Fibroblast of pulmonary artery (primary cell): ENCODE results near the gene HMGXB3.
A peak's percentile ranks its signal among the peaks of the same experiment; 100 is the strongest.

Source experiments
- DNase-seq: peaks from one replicate; pipeline ENCODE4 v3.0.0-alpha.2; 2010; ENCODE audit warnings: low read depth
- H3K4me3 ChIP-seq: replicated peaks from 2 replicates; pipeline ENCODE4 v1.5.1; 2011; ENCODE audit warnings: low read depth, mild to moderate bottlenecking, control low read depth, low read length, moderate library complexity
- CTCF ChIP-seq: IDR thresholded peaks from 2 replicates; pipeline ENCODE4 v1.5.1; 2011; ENCODE audit warnings: mild to moderate bottlenecking, control low read depth, low read length, inconsistent platforms; ENCODE audit errors: missing control alignments

HMGXB3 gene

DNA sequence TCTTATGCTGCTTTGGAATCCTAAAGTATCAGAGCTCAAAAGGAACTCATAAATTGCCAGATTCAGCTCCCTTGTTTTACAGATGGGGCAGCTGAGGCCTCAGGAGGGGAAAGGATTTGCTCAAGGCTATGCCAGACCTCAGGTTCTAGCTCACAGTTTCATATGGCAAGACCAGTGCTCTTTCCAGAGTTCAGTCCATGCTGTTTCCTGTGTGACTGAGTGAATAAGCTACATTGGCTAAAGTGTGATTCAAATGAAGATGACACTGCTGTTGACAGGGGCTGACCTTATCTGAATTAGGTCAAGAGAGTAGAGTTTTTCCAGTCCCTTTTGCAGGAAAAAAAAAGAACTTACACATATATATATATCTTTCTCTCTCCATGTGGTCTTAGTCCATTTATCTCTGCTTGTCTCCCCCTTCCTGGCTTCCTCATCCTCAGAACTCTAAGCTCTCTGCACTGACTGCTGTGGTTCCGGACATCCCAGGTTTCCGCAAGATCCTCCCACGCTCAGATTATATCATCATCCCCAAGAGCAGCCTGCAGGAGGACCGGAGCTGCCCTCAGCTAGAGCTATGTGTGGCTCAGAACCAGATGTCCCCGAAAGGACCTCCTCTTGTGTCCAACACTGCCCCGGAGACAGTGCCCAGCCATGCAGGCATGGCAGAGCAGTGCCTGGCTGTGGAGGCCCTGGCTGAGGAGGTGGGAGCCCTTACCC, 9.3 kb downstream of the HMGXB3 start:
- H3K4me3 ChIP-seq = no peak overlapping the region
- peak; percentile 58 for DNase-seq
- TF ChIP-seq CTCF = no peak

DNA sequence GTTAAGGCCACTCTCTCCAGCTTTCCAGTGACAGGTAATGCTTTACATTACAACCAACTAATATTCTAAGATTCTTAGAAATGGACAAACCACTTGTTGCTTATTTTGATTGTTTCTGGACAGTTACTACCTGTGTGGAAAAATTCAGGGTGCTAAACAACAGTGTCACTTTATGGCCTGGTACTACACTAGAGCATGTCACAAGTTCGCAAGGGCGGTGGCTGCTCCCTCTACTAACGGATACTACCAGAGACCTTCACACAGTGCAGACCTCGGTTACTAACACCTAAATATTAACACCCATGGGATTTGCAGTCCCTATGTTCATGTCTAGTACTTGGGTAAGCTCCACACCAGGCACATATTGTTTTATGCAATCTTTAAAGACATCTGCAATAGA, 13.4 kb downstream of the HMGXB3 start:
- no peak for TF ChIP-seq CTCF
- DNase-seq = no peak
- no peak overlapping the region for H3K4me3 ChIP-seq

GRCh38 chr5:150014456-150014855, 13.9 kb downstream of the HMGXB3 start:
- H3K4me3 ChIP-seq = no peak overlapping the region
- TF ChIP-seq CTCF = no peak
- DNase-seq = no peak

- no peak for TF ChIP-seq CTCF
- no peak for DNase-seq
- no peak overlapping the region for H3K4me3 ChIP-seq
Measured at GRCh38 chr5:150015415-150015814, 14.9 kb downstream of the HMGXB3 start.

GRCh38 chr5:150016537-150016936, 16.0 kb downstream of the HMGXB3 start:
- DNase-seq = no peak
- TF ChIP-seq CTCF = no peak
- no peak overlapping the region for H3K4me3 ChIP-seq

DNA sequence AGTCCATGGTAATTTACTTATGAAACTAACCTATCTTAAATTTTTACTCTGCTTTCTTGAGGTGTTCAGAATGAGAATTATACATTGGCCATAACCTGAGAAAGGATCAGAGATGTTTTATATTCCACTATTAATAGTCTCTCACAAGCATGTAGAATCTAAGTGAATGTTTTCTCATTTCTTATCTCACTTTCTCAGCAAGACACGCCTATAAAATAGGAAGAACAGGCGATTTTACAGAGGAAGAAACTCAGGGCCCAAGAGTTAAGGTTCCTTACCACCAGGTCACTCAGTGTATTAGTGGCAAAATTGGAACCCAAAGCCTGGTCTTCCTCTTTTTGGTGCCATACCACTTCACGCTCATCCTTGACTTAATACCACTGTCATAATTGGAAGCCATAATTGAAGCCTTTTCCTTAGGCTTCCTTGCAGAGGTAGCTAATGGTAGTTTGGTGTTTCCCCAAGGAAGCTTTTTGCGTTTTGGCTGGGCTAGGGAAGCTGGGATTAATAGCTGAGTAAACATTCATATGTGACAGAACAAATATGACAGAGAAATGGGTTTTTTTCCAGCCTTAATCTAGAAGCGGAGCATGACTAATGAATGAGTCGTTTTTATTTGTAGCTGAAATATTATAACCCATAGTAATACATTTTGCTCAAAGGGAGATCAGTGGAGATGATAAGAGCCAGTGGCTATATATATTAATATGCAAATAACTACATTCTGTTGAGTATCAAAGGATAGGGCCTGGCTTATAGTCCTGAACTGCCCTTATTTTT, 16.9 kb downstream of the HMGXB3 start:
- H3K4me3 ChIP-seq = no peak overlapping the region
- TF ChIP-seq CTCF = no peak
- DNase-seq = peak; percentile 32
